Lower leg skin (tissue), 4 donors: ENCODE data around the gene PAQR3. TPM values are rescaled to one million over a fixed set of nuclear protein-coding genes. Genes with fewer than 3 reads are reported as not detected.
"Not testable (repeated sequence)": the region's sequence is repeated elsewhere in the genome, so short reads cannot be mapped to it uniquely, and the experiment has no call there.

Source experiments
- DNase-seq, 2 donors: peaks; one replicate each; pipeline ENCODE4 v3.0.0-alpha.2; 2019; ENCODE audit warnings: low spot score in 2 of 2
- H3K4me3 ChIP-seq: fragments of 200-600 bp; sonication (generic); 2 replicates; pipeline ENCODE4 v1.5.1; 2017; ENCODE audit warnings: mild to moderate bottlenecking, low read depth; ENCODE audit not compliant: poor library complexity, severe bottlenecking
- CTCF ChIP-seq, 3 donors: fragments of 450-650 bp; IDR thresholded peaks; one replicate each; pipeline ENCODE4 v1.5.1; 2016; ENCODE audit warnings: antibody characterized with exemption in 3 of 3, mild to moderate bottlenecking in 3 of 3, moderate library complexity in 2 of 3
- POLR2A ChIP-seq, 2 donors: fragments of 450-650 bp; IDR thresholded peaks; one replicate each; pipeline ENCODE4 v1.6.1; 2016 to 2017; ENCODE audit warnings: antibody characterized with exemption in 2 of 2, mild to moderate bottlenecking in 1 of 2, moderate library complexity in 1 of 2
- WGBS, 2 donors: methylation state at CpG; one replicate each; pipeline ENCODE4 v1.1.5; 2018; 5-methylcytosine and 5-hydroxymethylcytosine counted together
- intact Hi-C: fragments of 100-400 bp; cut with DNase I; formaldehyde crosslinking; loops from one replicate; pipeline ENCODE4 v1.15.0; 2023; ENCODE audit warnings: low total_unique reads
- total RNA-seq, 4 donors: library from RNA; depleted of rRNA; stranded (reverse); fragments of >200 nt; gene quantifications; one replicate each; pipeline ENCODE4 v1.1.0, GENCODE V29; 2016

The PAQR3 gene
- total RNA-seq, 4 donors from 2014 or later, result 11.8 to 17.5 (median 14.3) TPM

DNA sequence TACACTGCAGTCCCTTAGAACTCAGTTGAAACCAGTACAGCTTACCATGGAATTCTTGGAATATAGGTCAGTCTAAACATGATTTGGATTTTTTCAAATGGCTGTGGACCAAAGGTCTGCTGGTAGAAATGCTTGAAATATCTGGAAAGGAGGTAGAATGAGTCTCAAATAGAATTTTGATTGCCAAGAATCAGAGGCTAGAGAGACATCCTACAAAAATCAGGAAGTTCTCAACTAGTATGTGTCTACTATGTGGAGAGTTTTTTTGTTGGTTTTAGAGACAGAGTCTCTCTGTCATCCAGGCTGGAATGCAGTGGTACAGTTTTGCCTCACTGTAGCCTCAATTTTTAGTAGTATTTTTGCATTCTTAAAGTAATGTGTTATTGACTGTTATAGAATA, 53.6 kb downstream of the PAQR3 start:
- TF ChIP-seq POLR2A (IDR thresholded peaks at IDR 0.05), result no peak
- no peak for TF ChIP-seq CTCF (IDR thresholded peaks at IDR 0.05)
- H3K4me3 ChIP-seq, result no peak overlapping the region
- no peak for DNase-seq
- intact Hi-C loops, result no loop called here

DNA sequence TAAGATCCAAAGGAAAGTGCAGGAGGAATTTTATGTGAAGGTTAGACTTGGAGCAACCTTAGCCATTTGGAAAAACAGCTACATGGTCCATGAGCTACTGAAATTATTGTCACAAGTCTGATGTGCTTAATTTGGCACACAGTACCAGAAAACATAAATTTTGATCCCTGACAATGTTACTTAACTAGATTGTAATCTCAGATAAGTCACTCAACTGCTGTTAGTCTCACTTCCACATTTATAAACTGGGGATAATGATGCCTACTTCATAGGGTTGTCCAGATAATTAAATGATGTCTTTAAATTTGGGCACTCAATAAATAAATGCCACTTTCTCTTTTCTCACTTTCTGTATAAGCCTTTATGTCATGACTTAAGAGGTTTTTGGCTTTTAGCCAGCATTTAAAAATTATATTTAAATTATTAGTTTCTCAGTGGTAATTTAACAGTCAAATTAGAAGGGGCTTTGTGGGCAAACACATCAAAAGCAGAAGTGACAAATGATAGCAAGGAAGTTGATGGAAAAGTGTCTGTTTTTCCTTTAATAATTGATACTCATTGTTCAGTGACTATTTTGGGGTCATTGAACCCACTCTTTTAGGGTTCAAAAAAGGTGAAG, 58.3 kb downstream of the PAQR3 start:
- DNase-seq, result no peak
- H3K4me3 ChIP-seq, result no peak overlapping the region
- intact Hi-C loops, result no loop called here
- TF ChIP-seq POLR2A (IDR thresholded peaks at IDR 0.05), result no peak
- TF ChIP-seq CTCF (IDR thresholded peaks at IDR 0.05), result no peak

- DNase-seq, result no peak
- intact Hi-C loops, result no loop called here
- WGBS, 2 donors, result 95 to 97% methylated on average over 1 of the region's 1 CpG
- TF ChIP-seq CTCF (IDR thresholded peaks at IDR 0.05) (no peak), POLR2A (IDR thresholded peaks at IDR 0.05) (no peak)
- H3K4me3 ChIP-seq, result no peak overlapping the region
Measured at GRCh38 chr4:78878031-78878430, 61.2 kb downstream of the PAQR3 start.

GRCh38 chr4:78876568-78877320, 62.5 kb downstream of the PAQR3 start:
- H3K4me3 ChIP-seq, result no peak overlapping the region
- intact Hi-C loops, result no loop called here
- DNase-seq, result no peak
- TF ChIP-seq POLR2A (IDR thresholded peaks at IDR 0.05), result no peak
- TF ChIP-seq CTCF (IDR thresholded peaks at IDR 0.05), result no peak
- 79 to 84% methylated on average over 5 of the region's 5 CpGs for WGBS, 2 donors

- no peak overlapping the region for H3K4me3 ChIP-seq
- DNase-seq, result no peak
- TF ChIP-seq POLR2A (IDR thresholded peaks at IDR 0.05) (no peak), CTCF (IDR thresholded peaks at IDR 0.05) (no peak)
- intact Hi-C loops, result no loop called here
Measured at GRCh38 chr4:78870056-78870455, 69.2 kb downstream of the PAQR3 start.

DNA sequence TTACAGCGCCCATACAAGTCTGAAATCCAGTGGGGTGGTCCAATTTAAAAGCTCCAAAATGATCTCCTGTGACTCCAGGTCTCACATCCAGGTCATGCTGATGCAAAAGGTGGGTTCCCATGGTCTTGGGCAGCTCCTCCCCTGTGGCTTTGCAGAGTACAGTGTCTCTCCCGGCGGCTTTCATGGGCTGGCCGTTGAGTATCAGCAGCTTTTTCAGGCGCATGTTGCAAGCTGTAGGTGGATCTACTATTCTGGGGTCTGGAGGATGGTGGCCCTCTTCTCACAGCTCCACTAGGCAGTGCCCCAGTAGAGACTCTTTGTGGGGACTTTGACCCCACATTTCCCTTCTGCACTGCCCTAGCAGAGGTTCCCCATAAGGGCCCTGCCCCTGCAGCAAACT, 70.5 kb downstream of the PAQR3 start:
- intact Hi-C loops, result loop anchor here (5.0 kb wide), 1 partner anchor 256 kb away; no protein-coding TSS in a partner anchor
- not testable (repeated sequence) for DNase-seq, H3K4me3 ChIP-seq
- 94 to 96% methylated on average over 5 of the region's 5 CpGs for WGBS, 2 donors
